Measurements from ENCODE around the gene SCYGR2.

DNA sequence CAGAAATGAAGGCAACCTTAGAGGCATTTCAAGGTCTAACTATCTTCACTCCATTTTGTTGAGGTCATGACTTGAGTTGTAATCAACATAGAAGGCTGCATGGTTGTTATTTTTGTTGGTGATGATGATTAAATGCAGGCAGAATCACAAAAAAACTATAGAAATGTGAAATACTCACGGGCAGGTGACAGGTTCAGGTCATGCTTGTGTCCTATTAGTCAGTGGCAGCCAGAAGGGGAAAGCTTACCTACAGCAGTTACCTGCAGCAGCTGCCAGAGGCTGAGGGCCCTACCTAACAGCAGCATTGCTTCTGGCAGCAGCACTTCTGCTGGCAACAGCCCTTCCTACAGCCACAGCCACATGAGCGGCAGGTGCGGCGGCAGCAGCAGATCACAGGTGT, 15.6 kb downstream of the SCYGR2 start:
- TF ChIP-seq POLR2A (IDR thresholded peaks at IDR 0.05; ENCODE audit: low read depth, low read length) = no peak
- no peak for TF ChIP-seq POLR2AphosphoS5 (IDR thresholded peaks at IDR 0.05; ENCODE audit: low read depth, low read length)

Measured in GM12892 (cell line).